Tibial nerve (tissue), 3 donors: ENCODE data around the gene KIAA1614.

ENCODE experiments used
- POLR2A ChIP-seq, 2 donors: fragments of 450-650 bp; IDR thresholded peaks; one replicate each; pipeline ENCODE4 v1.6.1; 2017; ENCODE audit warnings: antibody characterized with exemption in 2 of 2, mild to moderate bottlenecking in 2 of 2, moderate library complexity in 2 of 2
- TF ChIP-seq, protein P1 (sequence below), 5 experiments: fragments of 200-600 bp in 3 of 5; fragments of 450-650 bp in 2 of 5; sonication (generic) in 3 of 5; IDR thresholded peaks; one replicate each; pipeline ENCODE4 v1.5.1; 2016 to 2019; ENCODE audit warnings: antibody characterized with exemption in 5 of 5, mild to moderate bottlenecking in 3 of 5, moderate library complexity in 2 of 5

DNA sequence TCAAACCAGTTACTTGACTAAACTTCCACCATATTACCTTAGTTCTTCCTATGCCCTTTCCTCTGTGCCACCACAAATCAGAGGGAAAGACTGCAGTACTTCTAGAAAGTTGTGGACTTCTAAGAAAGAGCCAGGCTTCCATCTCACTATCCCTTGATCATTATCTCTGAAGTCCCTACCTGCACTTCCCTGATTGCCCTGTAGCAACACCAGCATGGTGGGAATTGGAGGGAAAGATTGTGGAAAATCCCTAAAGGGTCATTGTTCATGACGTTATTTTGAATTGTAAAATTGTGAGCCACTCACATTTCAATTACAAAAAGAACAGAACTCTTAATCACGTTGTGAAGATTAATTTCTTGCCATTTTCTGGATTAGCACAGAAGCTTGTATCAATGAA, 23.4 kb upstream of the KIAA1614 start:
- TF ChIP-seq, protein P1, sequence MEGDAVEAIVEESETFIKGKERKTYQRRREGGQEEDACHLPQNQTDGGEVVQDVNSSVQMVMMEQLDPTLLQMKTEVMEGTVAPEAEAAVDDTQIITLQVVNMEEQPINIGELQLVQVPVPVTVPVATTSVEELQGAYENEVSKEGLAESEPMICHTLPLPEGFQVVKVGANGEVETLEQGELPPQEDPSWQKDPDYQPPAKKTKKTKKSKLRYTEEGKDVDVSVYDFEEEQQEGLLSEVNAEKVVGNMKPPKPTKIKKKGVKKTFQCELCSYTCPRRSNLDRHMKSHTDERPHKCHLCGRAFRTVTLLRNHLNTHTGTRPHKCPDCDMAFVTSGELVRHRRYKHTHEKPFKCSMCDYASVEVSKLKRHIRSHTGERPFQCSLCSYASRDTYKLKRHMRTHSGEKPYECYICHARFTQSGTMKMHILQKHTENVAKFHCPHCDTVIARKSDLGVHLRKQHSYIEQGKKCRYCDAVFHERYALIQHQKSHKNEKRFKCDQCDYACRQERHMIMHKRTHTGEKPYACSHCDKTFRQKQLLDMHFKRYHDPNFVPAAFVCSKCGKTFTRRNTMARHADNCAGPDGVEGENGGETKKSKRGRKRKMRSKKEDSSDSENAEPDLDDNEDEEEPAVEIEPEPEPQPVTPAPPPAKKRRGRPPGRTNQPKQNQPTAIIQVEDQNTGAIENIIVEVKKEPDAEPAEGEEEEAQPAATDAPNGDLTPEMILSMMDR (IDR thresholded peaks at IDR 0.05) = no peak
- no peak for TF ChIP-seq POLR2A (IDR thresholded peaks at IDR 0.05)
